GM23338 (cell line): ENCODE data around the gene ADGRG1.

ENCODE experiments used
- CREB1 ChIP-seq: fragments of 250-450 bp; sonication (Bioruptor Pico); IDR thresholded peaks from 2 replicates; pipeline ENCODE4 v1.5.0; 2020; ENCODE audit warnings: low read depth, mild to moderate bottlenecking, moderate library complexity
- EZH2 ChIP-seq: fragments of 200-600 bp; sonication (generic); IDR thresholded peaks from one replicate; pipeline ENCODE4 v1.8.0; 2017; ENCODE audit warnings: antibody characterized with exemption, mild to moderate bottlenecking, low read depth; ENCODE audit not compliant: unreplicated experiment
- EZH2phosphoT487 ChIP-seq: fragments of 200-600 bp; sonication (generic); IDR thresholded peaks from one replicate; pipeline ENCODE4 v1.8.1; 2018; ENCODE audit warnings: antibody characterized with exemption; ENCODE audit not compliant: unreplicated experiment
- JUNB ChIP-seq: IDR thresholded peaks from one replicate; pipeline ENCODE4 v1.6.1; 2016; ENCODE audit warnings: antibody characterized with exemption; ENCODE audit not compliant: unreplicated experiment
- NANOG ChIP-seq: IDR thresholded peaks from 2 replicates; pipeline ENCODE4 v1.6.1; 2016; ENCODE audit warnings: antibody characterized with exemption, borderline replicate concordance
- POLR2AphosphoS5 ChIP-seq: IDR thresholded peaks from 2 replicates; pipeline ENCODE4 v1.6.1; 2016; ENCODE audit warnings: antibody characterized with exemption, low read depth
- ZNF114 ChIP-seq: fragments of 250-450 bp; sonication (Bioruptor Pico); IDR thresholded peaks from 2 replicates; pipeline ENCODE4 v1.5.0; 2020; ENCODE audit warnings: mild to moderate bottlenecking, moderate library complexity
- ZNF331 ChIP-seq: fragments of 250-450 bp; sonication (Bioruptor Pico); IDR thresholded peaks from 2 replicates; pipeline ENCODE4 v1.5.0; 2020; ENCODE audit warnings: low read depth, mild to moderate bottlenecking, moderate library complexity
- TF ChIP-seq, protein P1 (sequence below), 2 experiments: fragments of 200-600 bp in 1 of 2; sonication (generic) in 1 of 2; conservative IDR thresholded peaks; 2 replicates each; pipeline versions ENCODE4 v1.5.1 to v1.6.1; 2016 to 2017; ENCODE audit warnings: antibody characterized with exemption in 2 of 2, low read depth in 2 of 2, mild to moderate bottlenecking in 2 of 2, moderate library complexity in 1 of 2
- TF ChIP-seq, protein P2 (sequence below): IDR thresholded peaks from 2 replicates; pipeline ENCODE4 v1.6.1; 2016; ENCODE audit warnings: antibody characterized with exemption
- TF ChIP-seq, protein P3 (sequence below): IDR thresholded peaks from one replicate; pipeline ENCODE4 v1.6.1; 2018; ENCODE audit warnings: antibody characterized with exemption; ENCODE audit not compliant: unreplicated experiment

DNA sequence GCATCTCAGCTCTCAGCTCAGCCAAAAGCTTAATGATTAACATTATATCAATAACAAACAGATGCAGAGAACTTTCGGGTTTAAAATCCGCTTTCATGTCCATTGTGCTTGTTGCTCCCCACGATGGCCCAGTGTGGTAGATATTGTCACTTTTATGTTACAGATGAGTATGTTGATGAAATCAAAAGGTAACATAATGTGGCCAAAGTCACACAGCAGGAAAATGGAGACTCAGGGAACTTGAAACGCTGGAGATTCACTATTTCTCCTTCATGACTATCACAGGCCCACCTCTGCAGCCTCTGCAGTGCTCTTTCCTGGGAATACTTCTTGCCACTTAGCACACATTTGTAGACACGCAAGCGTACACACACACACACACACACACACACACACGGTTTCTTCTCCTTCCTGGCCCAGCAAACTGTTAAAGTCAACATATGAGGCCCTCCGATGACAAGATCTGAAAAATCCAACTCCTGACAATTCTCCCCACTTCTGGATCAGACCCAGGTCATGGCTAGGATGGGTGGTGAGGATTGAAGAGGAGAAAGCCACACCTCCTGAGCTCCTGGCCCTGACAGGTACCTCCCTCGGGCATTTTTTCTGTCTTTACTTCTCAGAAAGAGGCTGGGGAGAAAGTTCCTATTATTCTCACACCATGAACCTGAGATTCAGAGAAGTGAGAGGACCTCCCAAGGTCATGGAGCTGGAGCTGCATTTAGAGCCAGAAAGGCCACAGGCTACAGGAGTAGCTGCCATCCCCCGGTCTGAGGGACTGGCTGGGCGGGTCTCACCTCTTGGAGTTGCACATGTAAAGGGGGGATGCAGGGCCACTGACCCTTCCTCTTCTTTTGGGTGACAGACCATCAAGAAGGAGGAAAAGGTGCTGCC lies 75.8 kb downstream of the ADGRG1 start:
- TF ChIP-seq, protein P1, sequence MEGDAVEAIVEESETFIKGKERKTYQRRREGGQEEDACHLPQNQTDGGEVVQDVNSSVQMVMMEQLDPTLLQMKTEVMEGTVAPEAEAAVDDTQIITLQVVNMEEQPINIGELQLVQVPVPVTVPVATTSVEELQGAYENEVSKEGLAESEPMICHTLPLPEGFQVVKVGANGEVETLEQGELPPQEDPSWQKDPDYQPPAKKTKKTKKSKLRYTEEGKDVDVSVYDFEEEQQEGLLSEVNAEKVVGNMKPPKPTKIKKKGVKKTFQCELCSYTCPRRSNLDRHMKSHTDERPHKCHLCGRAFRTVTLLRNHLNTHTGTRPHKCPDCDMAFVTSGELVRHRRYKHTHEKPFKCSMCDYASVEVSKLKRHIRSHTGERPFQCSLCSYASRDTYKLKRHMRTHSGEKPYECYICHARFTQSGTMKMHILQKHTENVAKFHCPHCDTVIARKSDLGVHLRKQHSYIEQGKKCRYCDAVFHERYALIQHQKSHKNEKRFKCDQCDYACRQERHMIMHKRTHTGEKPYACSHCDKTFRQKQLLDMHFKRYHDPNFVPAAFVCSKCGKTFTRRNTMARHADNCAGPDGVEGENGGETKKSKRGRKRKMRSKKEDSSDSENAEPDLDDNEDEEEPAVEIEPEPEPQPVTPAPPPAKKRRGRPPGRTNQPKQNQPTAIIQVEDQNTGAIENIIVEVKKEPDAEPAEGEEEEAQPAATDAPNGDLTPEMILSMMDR (conservative IDR thresholded peaks at IDR 0.05; ENCODE audit: low read depth in 2 of 2): no peak
- TF ChIP-seq NANOG (no peak), EZH2phosphoT487 (no peak), EZH2 (no peak), ZNF331 (CRISPR knock-in tag) (no peak), JUNB (no peak), POLR2AphosphoS5 (no peak), CREB1 (CRISPR knock-in tag) (no peak), ZNF114 (CRISPR knock-in tag) (no peak)
- TF ChIP-seq, protein P2, sequence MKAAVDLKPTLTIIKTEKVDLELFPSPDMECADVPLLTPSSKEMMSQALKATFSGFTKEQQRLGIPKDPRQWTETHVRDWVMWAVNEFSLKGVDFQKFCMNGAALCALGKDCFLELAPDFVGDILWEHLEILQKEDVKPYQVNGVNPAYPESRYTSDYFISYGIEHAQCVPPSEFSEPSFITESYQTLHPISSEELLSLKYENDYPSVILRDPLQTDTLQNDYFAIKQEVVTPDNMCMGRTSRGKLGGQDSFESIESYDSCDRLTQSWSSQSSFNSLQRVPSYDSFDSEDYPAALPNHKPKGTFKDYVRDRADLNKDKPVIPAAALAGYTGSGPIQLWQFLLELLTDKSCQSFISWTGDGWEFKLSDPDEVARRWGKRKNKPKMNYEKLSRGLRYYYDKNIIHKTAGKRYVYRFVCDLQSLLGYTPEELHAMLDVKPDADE: no peak
- TF ChIP-seq, protein P3, sequence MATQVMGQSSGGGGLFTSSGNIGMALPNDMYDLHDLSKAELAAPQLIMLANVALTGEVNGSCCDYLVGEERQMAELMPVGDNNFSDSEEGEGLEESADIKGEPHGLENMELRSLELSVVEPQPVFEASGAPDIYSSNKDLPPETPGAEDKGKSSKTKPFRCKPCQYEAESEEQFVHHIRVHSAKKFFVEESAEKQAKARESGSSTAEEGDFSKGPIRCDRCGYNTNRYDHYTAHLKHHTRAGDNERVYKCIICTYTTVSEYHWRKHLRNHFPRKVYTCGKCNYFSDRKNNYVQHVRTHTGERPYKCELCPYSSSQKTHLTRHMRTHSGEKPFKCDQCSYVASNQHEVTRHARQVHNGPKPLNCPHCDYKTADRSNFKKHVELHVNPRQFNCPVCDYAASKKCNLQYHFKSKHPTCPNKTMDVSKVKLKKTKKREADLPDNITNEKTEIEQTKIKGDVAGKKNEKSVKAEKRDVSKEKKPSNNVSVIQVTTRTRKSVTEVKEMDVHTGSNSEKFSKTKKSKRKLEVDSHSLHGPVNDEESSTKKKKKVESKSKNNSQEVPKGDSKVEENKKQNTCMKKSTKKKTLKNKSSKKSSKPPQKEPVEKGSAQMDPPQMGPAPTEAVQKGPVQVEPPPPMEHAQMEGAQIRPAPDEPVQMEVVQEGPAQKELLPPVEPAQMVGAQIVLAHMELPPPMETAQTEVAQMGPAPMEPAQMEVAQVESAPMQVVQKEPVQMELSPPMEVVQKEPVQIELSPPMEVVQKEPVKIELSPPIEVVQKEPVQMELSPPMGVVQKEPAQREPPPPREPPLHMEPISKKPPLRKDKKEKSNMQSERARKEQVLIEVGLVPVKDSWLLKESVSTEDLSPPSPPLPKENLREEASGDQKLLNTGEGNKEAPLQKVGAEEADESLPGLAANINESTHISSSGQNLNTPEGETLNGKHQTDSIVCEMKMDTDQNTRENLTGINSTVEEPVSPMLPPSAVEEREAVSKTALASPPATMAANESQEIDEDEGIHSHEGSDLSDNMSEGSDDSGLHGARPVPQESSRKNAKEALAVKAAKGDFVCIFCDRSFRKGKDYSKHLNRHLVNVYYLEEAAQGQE: no peak
